ENCODE results near the gene LGI2. TPM values are rescaled to one million over a fixed set of nuclear protein-coding genes. Genes with fewer than 3 reads are reported as not detected.

Gene LGI2
- total and polyA plus RNA-seq, 2 experiments from 2014 or later: 0.63 to 8.0 TPM

DNA sequence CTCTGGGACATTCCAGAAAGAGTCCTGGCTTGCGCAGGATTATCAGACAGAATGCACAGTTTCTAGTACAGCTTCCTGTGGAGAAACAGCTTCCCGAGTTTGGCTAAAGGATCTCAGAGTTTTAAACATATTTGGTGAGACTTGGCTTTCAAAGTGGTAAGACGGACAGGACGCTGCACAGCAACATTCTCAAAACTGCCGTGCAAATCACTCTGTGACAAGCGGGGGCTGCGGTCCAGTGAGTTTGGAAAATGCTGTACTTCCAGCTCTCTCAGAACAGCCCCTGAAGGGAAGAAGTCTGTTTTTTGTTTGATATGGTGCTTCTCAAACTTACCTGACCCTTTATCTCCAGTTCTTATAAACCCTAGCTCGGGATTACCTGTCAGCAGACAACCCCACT, 18.1 kb downstream of the LGI2 start:
- DNase-seq (ENCODE audit: low spot score) (no peak), ATAC-seq (no peak)
- Histone ChIP-seq H3F3A (replicated peaks; ENCODE audit: low read depth) (no peaks in the 10 kb centered on the region), H2AFZ (no peak overlapping the region), H3K4me3 (no peak overlapping the region), H3K27me3 (ENCODE audit: insufficient read depth) (no peaks in the 10 kb centered on the region), H3K27ac (ENCODE audit: low read depth) (no peak overlapping the region), H3K36me3 (ENCODE audit: insufficient read depth) (no peaks in the 10 kb centered on the region), H3K9me2 (ENCODE audit: insufficient read depth) (peaks cover 3% of the 10 kb centered on the region; the same call in 1 of the 2 replicates), H3K79me2 (replicated peaks; ENCODE audit: insufficient read depth) (no peaks in the 10 kb centered on the region), H4K20me1 (replicated peaks; ENCODE audit: insufficient read depth) (no peaks in the 10 kb centered on the region), H3K4me1 (ENCODE audit: insufficient read depth) (peaks cover 7% of the 10 kb centered on the region; the same call in 1 of the 2 replicates), H3K4me2 (no peak overlapping the region)
- H3K36me3 Mint-ChIP-seq (ENCODE audit: low read depth): no peaks in the 10 kb centered on the region; the same call in none of the 3 replicates
- no peak overlapping the region for H3K27ac Mint-ChIP-seq
- H3K4me3 Mint-ChIP-seq: no peak overlapping the region
- peaks cover 13% of the 10 kb centered on the region for H3K4me1 Mint-ChIP-seq
- TF ChIP-seq EZH2phosphoT487 (IDR thresholded peaks at IDR 0.05; ENCODE audit: unreplicated experiment): no peak
- TF ChIP-seq POLR2AphosphoS5 (IDR thresholded peaks at IDR 0.05; ENCODE audit: low read depth): no peak
- TF ChIP-seq ZNF331 (CRISPR knock-in tag; IDR thresholded peaks at IDR 0.05; ENCODE audit: low read depth): no peak
- TF ChIP-seq CREB1 (CRISPR knock-in tag; IDR thresholded peaks at IDR 0.05; ENCODE audit: low read depth): no peak
- no peak for TF ChIP-seq STAT1 (IDR thresholded peaks at IDR 0.05; ENCODE audit: unreplicated experiment)
- no peak for TF ChIP-seq EZH2 (IDR thresholded peaks at IDR 0.05; ENCODE audit: low read depth, unreplicated experiment)
- no peak for TF ChIP-seq ZNF114 (CRISPR knock-in tag; IDR thresholded peaks at IDR 0.05)
- TF ChIP-seq, protein P1, sequence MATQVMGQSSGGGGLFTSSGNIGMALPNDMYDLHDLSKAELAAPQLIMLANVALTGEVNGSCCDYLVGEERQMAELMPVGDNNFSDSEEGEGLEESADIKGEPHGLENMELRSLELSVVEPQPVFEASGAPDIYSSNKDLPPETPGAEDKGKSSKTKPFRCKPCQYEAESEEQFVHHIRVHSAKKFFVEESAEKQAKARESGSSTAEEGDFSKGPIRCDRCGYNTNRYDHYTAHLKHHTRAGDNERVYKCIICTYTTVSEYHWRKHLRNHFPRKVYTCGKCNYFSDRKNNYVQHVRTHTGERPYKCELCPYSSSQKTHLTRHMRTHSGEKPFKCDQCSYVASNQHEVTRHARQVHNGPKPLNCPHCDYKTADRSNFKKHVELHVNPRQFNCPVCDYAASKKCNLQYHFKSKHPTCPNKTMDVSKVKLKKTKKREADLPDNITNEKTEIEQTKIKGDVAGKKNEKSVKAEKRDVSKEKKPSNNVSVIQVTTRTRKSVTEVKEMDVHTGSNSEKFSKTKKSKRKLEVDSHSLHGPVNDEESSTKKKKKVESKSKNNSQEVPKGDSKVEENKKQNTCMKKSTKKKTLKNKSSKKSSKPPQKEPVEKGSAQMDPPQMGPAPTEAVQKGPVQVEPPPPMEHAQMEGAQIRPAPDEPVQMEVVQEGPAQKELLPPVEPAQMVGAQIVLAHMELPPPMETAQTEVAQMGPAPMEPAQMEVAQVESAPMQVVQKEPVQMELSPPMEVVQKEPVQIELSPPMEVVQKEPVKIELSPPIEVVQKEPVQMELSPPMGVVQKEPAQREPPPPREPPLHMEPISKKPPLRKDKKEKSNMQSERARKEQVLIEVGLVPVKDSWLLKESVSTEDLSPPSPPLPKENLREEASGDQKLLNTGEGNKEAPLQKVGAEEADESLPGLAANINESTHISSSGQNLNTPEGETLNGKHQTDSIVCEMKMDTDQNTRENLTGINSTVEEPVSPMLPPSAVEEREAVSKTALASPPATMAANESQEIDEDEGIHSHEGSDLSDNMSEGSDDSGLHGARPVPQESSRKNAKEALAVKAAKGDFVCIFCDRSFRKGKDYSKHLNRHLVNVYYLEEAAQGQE (IDR thresholded peaks at IDR 0.05; ENCODE audit: unreplicated experiment): no peak
- no peak for TF ChIP-seq JUNB (IDR thresholded peaks at IDR 0.05; ENCODE audit: unreplicated experiment)
- no peak for TF ChIP-seq NANOG (IDR thresholded peaks at IDR 0.05; ENCODE audit: borderline replicate concordance)
- TF ChIP-seq, protein P2, sequence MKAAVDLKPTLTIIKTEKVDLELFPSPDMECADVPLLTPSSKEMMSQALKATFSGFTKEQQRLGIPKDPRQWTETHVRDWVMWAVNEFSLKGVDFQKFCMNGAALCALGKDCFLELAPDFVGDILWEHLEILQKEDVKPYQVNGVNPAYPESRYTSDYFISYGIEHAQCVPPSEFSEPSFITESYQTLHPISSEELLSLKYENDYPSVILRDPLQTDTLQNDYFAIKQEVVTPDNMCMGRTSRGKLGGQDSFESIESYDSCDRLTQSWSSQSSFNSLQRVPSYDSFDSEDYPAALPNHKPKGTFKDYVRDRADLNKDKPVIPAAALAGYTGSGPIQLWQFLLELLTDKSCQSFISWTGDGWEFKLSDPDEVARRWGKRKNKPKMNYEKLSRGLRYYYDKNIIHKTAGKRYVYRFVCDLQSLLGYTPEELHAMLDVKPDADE (IDR thresholded peaks at IDR 0.05): no peak
- TF ChIP-seq, protein P3, sequence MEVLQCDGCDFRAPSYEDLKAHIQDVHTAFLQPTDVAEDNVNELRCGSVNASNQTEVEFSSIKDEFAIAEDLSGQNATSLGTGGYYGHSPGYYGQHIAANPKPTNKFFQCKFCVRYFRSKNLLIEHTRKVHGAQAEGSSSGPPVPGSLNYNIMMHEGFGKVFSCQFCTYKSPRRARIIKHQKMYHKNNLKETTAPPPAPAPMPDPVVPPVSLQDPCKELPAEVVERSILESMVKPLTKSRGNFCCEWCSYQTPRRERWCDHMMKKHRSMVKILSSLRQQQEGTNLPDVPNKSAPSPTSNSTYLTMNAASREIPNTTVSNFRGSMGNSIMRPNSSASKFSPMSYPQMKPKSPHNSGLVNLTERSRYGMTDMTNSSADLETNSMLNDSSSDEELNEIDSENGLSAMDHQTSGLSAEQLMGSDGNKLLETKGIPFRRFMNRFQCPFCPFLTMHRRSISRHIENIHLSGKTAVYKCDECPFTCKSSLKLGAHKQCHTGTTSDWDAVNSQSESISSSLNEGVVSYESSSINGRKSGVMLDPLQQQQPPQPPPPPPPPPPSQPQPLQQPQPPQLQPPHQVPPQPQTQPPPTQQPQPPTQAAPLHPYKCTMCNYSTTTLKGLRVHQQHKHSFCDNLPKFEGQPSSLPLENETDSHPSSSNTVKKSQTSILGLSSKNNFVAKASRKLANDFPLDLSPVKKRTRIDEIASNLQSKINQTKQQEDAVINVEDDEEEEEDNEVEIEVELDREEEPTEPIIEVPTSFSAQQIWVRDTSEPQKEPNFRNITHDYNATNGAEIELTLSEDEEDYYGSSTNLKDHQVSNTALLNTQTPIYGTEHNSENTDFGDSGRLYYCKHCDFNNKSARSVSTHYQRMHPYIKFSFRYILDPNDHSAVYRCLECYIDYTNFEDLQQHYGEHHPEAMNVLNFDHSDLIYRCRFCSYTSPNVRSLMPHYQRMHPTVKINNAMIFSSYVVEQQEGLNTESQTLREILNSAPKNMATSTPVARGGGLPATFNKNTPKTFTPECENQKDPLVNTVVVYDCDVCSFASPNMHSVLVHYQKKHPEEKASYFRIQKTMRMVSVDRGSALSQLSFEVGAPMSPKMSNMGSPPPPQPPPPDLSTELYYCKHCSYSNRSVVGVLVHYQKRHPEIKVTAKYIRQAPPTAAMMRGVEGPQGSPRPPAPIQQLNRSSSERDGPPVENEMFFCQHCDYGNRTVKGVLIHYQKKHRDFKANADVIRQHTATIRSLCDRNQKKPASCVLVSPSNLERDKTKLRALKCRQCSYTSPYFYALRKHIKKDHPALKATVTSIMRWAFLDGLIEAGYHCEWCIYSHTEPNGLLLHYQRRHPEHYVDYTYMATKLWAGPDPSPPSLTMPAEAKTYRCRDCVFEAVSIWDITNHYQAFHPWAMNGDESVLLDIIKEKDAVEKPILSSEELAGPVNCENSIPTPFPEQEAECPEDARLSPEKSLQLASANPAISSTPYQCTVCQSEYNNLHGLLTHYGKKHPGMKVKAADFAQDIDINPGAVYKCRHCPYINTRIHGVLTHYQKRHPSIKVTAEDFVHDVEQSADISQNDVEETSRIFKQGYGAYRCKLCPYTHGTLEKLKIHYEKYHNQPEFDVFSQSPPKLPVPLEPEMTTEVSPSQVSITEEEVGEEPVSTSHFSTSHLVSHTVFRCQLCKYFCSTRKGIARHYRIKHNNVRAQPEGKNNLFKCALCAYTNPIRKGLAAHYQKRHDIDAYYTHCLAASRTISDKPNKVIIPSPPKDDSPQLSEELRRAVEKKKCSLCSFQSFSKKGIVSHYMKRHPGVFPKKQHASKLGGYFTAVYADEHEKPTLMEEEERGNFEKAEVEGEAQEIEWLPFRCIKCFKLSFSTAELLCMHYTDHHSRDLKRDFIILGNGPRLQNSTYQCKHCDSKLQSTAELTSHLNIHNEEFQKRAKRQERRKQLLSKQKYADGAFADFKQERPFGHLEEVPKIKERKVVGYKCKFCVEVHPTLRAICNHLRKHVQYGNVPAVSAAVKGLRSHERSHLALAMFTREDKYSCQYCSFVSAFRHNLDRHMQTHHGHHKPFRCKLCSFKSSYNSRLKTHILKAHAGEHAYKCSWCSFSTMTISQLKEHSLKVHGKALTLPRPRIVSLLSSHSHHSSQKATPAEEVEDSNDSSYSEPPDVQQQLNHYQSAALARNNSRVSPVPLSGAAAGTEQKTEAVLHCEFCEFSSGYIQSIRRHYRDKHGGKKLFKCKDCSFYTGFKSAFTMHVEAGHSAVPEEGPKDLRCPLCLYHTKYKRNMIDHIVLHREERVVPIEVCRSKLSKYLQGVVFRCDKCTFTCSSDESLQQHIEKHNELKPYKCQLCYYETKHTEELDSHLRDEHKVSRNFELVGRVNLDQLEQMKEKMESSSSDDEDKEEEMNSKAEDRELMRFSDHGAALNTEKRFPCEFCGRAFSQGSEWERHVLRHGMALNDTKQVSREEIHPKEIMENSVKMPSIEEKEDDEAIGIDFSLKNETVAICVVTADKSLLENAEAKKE (CRISPR knock-in tag; IDR thresholded peaks at IDR 0.05): no peak
- TF ChIP-seq, protein P4, sequence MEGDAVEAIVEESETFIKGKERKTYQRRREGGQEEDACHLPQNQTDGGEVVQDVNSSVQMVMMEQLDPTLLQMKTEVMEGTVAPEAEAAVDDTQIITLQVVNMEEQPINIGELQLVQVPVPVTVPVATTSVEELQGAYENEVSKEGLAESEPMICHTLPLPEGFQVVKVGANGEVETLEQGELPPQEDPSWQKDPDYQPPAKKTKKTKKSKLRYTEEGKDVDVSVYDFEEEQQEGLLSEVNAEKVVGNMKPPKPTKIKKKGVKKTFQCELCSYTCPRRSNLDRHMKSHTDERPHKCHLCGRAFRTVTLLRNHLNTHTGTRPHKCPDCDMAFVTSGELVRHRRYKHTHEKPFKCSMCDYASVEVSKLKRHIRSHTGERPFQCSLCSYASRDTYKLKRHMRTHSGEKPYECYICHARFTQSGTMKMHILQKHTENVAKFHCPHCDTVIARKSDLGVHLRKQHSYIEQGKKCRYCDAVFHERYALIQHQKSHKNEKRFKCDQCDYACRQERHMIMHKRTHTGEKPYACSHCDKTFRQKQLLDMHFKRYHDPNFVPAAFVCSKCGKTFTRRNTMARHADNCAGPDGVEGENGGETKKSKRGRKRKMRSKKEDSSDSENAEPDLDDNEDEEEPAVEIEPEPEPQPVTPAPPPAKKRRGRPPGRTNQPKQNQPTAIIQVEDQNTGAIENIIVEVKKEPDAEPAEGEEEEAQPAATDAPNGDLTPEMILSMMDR (conservative IDR thresholded peaks at IDR 0.05; ENCODE audit: low read depth in 2 of 2): no peak
- peaks cover 1% of the 10 kb centered on the region for H3K27me3 Mint-ChIP-seq (ENCODE audit: insufficient read depth, low read depth, poor library complexity)
- no peaks in the 10 kb centered on the region for H3K9me3 Mint-ChIP-seq
